ENCODE measurements around the gene PCSK1.

The PCSK1 gene

DNA sequence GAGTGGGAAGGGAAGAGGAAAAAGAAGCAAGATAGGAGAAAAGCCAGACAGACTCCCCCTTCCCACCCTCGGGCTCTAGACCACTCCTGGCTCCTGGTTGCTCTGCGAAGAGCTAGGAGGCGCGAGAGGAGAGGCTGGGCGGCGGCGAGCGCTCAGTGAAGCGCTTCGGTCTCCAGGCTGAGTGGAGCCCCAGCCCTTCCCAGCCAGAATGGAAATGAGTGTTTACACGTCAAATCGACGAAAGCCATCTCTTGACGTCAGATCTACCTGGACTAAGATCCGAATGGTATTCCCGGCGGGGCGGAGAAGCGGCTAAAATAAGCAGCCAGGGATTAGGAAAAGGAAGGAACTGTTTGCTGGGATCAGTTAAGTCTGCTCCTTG, at the start of gene PCSK1:
Gene PCSK1, minus strand, starts transcription at position 183 of the 382 bp plus-strand sequence. CDS start 206 bp downstream, outside the sequence.
- peak; percentile 28 to 34 for DNase-seq

DNA sequence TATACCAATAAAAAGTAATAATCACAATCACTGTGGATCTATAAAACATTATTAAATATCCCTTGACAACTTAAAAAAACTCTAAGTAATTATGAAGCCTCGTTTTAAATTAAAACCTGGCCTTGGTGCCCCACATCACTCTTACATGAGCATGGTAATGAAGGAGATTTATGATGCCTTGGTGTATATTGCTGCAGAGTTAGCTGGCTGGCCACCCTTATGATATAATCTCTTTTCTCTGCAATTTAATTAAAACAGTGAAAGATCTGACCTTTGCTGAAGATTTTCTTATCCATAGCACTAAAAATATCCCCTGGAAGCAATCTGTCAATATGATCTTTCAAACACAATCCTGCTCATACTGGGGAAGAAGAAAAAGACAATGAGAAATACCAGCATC, 48.8 kb upstream of the PCSK1 start:
- DNase-seq, result no peak

DNA sequence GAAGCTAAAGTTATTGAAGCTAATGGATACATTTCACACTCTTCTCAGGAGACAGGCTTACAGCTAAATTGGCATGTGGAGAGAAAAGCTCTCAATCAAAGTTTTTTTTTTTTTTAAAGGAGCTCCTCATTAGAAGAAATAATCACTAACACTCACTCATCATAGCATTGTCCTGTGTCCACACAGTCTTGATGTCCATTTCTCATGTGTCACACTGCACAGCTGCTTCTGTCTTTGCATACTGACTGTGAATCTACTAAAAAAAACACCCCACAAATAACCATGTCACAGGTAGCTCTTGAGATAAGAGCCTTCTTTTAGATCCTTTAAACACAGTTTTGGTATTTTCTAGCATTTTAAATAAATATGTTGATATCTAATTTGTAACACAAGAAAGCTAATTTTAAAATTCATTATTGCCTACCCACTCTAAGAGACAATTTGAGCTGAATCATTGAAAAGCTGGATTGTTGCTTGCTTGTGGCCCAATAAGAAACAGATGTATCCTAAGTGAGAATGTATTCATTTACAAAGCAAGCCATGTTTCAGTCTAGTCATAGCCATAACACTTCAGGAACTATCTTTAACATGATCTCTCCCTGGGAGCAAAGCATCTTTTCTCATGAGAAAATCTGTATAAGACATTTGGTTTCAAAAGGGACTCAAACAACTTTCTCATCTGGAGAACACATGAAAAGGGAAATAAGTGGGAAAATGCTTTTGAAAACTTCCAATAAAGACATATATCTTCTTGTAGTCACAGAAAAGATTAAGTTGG, 48.1 kb upstream of the PCSK1 start:
- DNase-seq, result no peak

DNA sequence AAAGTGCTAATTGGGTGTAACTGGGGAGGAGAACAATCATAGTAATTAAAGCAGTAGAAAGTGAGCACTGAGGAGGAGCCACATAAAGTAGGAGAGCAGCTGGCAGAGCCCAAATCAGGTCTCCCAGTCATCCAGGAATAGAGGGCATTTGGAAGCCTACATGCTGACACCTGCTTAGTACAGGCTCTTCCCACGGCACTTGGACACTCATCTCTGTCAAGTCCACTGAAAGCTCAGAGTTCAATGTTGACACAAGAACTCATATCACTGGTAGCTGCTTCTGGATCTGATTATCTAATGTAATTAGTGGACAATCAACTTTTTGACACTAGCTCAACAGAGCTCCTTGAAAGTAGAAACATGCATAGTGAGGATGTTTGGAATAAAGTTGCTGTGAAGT, 45.9 kb upstream of the PCSK1 start:
- DNase-seq, result no peak

DNA sequence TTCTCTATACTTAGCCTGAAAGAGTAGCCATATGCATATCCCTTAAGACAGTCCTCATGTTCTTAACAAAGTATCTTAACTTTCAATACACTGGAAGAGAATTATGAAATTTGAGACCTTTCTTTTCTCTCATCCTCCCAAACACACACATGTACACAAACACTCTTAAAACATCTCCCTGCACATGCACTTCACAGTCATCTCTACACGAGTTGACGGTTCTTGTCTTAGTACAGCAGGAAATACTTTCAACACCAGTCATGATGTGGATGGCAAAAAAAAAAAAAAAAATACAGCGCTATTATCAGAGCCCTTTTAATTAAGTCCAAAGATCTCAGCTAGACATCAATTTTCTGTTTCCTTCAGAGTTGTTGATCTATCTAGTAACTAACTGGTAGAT, 43.6 kb upstream of the PCSK1 start:
- DNase-seq, result no peak

DNA sequence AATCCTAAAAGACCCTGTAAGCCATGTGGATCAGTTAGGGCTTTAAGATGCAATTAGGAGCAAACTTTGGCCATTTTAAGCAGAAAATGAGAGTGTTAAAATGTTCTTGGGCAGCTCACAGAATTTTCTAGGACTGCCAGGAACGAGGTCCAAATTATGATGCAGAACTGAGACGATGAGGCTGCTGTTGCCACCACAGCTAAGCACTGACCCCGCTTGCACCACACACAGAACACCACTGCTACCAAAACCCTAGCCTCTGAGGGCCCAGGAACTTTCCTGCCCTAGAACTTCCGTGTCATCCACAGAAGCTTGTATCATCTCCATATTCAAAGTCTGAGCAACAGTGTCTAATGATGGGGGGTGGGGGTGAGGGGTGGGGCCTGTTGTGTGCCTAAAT, 41.0 kb upstream of the PCSK1 start:
- DNase-seq, result no peak

DNA sequence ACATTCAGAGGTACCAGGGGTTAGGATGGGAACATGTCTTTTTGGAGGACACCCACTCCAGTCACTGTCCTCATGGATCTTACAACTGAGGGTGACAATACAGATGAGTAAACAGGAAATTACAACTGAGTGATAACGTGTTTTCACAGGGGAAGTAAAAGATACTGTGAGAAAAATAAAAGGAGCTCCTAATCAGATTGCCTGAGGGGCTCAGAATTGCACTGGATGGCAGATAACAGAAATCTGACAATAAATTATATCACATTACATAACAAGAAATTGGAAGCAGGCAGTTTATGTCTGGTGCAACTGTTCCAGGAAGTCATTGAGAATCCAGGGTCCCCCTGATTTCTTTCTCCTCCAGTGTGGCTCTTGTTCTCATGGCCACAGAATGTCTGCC, 40.1 kb upstream of the PCSK1 start:
- DNase-seq, result no peak

DNA sequence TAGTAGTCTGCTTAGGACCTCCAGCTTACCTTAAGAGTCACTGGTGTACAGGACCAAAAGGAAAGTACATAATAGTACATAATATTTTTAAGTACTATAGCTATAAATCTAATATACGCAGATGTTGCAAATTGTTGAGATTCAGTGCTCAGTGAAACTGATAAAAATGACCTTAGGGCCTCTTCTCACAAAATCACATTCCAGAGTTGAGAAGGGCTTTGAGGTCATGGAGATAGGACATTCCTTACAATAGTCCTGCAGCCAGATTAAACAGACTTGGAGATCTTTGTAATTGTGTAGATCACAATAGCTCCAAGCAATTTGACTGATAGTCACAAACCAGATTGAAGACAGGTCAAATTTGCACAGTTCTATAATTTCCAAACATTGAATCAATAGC, 37.7 kb upstream of the PCSK1 start:
- DNase-seq, result no peak

DNA sequence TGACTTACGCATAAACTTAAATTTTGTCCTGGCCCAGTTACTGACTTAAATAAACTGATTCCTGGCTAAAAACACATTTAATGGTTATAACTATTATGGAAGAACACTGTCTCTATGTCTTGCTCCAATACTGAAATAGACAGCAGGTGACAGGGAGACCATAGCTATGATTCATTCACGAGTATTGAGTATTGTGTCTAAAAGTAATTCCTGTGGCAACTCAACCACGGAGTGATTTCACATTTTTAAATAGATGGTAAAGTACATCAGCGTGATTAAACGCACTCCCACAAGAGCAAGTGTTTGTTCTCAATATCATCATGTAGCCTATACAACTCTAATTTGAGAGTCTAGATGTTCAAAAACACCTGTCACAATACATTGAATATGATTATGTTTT, 35.9 kb upstream of the PCSK1 start:
- DNase-seq, result no peak

DNA sequence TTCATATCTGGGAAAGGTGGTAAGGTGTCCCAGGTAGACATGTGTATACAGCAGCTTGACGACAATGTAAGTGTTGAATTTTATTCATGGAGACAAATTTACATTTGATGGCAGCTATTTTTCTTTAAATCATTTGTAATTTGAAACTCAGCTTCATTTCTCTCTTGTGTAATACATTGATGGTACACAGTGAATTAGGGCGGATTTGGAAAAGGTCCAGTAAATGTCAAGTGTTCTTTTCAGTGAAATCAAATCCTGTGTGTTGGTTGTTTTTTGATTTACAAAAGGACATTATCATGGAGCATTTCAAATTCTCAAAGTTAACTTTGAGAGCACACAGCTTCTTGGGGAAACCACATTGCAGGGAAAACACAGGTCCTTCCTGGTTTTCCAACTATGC, 30.0 kb upstream of the PCSK1 start:
- no peak for DNase-seq

DNA sequence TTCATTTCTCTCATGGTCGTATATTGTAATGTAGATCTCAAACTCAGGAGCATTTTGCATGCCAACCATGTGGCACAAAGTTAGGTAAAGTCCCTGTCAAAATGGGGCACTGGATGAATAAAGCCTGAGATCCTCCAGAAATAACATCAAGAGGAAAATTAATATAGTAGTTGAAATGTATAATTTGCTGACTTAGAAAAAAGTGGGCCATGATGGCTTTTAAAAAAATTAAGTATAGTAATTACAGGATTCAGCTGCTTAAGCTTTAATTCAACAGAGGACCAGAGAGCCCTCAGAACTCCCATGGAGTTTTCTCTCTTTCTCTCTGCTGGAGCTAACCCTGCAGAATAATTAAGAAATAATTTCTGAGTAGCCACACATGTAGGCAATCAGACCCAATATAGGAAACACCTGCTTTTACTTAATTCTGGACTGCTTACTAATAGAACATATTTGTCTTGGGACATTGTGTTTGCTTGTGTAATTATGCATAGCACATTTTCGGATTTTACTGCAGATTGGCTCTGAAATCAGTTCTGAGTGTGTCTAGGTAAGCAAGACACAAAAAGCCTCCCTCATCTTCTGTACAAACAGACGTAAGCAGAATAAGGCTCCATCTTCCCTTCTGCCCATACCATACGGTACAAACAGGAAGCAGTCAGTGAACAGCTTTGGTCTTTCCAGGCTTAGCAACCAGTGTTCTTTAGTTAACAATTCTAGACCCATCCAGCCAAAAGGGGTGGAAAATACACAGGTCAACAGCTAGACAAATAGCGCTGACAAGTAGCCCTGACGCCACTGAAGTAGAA, 26.5 kb upstream of the PCSK1 start:
- DNase-seq, result peak; percentile 25 to 32

DNA sequence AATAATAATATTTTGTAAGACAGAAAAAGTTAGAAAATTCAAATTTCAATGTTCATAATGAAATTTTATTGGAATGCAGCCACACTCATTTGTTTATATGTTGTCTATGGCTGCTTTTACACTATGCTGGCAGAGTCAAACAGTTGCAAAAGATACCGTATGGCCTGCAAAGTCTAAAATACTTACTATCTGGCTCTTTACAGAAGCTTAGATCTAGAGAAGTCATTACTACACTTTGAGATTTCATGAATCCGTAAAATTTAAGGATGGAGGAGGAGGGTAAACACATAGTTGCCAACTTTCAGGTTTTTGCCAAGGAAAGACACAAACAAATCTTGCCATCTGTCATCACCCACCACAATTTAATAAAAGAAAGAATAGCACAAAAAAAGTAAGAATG, 25.1 kb upstream of the PCSK1 start:
- no peak for DNase-seq

DNA sequence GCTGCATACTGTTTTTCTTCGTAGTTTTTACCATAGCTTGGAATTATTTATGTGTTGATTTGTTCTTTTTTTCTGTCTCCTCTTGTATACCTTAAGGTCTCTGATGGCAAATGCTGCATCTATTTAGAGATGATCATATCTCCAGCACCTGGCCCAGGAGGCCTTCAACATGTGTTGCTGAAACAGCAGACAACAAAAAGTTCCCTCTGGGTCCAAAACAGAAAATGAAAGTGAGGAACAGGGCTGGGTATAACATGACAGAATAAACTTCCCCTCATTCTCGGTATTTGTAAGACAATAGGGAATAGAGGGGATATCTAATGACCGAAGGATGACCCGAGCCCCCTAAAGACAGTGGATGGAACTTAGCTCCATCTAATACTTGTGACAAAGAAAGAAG, 22.7 kb upstream of the PCSK1 start:
- DNase-seq, result no peak

DNA sequence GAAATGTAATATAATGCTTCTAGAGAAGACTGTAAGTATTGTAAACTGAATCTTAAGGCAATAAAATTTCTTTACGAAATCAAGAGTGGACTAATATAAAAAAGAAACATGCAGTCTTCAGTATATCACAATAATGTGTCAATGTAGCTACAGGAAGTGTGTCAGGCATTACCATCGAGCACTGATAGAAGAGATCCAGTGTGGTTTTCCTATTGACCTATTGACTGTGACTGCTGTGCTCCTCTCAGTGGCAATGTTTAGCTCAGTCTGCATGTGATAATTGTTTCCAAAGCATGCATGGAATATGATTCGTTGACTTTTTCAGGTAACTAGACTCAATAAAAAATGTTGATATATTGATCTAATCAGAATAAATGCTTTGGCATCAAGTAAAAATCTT, 20.3 kb upstream of the PCSK1 start:
- DNase-seq, result no peak

DNA sequence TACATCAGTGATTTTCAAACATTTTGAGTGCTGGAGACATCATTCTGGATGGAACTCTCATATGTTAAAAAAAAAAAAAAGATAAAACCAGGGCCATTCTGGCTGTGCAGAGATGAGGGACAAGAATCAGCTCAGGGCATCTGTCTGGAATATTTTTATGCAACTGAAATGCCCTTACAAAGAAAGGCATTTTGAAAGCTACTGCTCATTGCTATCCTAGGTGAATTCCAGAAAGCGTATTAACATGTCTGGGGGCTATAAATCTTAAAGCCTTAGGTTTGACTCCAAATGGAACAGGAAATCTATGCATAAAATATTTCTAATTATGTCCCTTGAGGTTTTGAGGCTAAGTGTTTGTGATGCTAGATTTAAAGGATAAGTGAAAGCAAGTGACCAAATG, 14.9 kb upstream of the PCSK1 start:
- DNase-seq, result no peak

DNA sequence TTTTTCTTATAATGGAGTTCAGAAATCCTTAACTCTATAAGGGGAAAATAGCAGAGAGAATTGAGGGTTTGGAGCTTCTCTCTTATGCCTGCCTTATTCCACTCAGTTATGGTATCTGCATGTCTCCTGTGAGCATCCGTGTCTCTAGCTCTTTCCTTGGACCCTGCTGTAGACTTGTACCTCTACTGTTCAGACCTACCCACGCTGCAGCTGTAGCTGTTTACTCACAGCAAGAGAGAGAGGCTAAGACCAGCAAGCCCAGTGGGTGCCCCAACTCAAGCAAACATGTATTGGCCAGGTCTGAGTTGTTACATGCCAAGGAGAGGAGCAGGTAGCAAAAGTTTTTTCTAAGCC, 7.1 kb upstream of the PCSK1 start:
- no peak for DNase-seq

DNA sequence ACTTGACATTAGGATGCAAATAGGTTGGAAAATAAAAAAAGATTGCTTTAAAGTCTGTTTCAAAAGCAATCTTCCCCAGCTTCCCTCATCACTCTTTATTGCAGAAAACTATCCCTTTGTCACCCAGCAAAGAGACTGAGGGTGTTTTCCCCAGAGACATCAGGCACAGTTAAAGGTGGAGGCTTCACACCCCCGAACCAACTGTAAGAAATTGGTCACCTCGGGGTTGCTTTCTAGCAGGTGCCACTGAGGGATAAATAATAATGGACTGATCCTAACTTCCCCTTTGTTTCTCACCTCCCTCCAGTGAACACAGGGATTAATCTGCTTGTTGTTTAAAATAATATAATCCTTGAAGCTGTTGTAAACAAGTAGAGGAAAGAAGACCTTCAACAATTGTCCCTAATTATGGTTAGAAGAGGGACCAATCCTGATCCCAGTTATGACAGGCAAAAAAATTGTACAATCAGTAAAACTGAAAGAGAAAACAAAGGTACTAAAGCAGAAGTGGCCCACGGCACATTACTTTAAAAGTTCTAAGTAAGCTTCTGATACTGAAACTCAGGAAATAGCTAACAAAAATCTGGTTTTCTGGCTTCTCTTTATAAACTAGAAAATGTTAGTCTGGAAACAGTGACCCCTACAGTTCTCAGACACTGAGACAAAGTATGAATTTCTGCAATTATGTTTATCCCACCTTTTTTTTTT, 6.6 kb upstream of the PCSK1 start:
- no peak for DNase-seq

DNA sequence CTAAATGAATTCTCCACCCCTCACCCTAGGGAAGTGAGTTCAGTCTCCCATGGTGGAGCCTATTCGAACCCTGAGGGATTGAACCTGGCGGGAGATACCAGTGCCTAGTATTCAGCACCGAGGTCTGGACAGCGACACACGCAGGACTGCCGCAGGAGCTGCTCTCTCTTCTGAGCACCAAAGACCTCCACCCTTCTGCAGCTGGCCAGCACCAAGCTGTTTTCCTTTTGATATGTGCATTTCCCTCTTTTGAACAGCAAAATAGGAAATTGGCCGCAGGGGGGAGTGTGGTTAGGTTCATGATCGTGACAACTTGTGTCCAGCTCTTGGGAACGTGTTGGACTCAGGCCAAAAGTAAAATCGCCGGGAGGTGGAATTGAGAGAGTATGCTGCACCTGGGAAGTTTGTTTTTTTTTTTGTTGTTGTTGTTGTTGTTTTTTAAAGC, 1.2 kb upstream of the PCSK1 start:
- DNase-seq, result peak; percentile 42 to 66

DNA sequence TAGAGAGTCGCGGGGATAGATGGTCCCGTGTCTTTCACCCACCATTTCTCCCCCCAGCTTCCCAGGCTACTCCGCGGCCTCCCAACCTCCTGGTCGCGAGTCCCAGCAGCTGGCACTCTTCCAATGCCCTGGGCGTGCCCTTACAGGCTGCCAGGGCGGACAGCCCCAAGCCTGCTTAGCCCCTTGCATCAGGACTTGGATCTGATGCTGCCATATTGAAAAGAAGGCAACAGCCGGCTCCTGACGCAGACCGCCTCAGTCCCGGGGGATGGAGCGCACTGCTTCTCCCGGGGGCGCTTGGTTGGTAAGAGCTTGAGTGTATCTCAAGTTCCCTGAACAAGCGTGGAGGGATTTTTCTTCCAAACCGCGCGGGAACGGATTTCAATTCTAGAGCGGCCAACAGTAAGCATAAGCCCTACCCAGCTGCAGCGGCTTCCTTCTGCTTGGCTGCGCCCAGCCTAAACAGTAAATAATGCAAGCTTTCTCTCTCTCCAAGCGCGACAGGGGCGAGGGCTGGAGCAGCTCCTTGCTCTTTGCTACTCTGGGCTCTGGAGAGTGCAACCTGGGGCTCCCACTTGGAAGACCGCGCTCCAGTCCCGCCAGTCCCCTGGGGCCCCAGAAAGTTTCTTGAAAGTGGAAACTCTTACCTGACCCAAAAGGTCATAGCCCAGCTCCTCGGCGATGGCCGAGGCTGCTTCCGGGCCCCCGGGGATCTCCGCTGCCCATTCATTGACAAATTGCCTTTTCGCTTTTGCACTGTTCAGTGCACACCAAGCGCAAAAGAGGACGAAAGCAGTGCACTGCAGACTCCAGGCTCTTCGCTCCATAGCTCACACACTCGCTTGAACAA, 607 bp downstream of the PCSK1 start:
- DNase-seq, result peak in 1 of 2 experiments; percentile 14

DNA sequence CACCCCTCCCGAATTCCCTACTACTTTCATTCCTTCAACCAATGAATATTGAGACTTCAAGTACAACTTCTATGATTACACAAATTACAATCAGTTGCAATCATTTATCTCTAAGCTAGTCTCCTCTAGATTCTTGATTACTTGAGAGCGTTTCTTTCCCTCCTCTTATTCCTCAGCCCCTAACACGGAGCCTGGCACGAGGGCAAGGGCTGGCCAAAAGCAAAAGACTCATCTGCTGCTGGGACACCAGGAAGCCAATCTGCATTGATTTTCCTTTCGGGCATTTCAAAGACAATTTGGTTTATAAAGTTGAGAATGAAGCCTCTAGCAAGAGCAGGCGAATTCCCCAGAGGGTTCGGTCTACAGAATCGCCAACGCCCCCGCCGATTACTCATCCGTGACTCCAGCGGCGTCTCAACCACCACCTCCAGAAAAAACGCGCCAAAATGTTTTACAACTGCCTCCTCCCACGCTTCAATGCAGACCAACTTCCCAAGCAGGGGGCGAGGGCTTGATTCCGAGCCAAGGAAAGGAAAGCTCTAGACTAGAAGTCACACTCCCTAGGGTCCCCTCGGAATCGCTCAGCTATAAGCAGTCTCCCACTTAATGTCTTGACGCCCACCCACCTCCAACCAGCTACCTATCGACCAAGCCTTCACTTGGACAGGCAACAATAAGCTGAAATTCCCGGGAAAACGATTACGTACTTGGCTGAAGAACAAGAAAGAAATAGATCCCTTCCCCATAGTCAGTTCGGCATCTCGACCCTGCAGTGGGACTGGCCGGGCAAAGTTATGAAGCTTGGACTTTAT, 1.5 kb downstream of the PCSK1 start:
- no peak for DNase-seq

DNA sequence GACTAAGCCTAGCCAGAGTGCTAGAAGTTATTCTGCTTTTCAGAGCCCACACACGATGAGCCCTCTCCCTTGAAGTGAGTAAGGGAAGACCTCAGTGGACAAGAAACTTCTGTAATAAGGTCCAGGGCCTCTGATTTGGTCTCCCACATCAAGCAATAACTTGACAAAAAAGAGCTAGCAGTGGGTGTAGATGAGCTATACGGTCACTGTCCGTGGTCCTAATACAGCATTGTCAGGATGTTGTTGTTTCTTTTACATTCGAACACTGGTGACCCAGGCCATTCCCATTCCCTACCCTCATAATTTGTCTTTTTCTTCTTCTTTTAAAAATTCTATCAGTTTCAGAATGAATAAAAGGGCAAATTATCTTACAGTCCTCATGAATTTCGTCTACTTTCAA, 5.2 kb downstream of the PCSK1 start:
- DNase-seq, result no peak

DNA sequence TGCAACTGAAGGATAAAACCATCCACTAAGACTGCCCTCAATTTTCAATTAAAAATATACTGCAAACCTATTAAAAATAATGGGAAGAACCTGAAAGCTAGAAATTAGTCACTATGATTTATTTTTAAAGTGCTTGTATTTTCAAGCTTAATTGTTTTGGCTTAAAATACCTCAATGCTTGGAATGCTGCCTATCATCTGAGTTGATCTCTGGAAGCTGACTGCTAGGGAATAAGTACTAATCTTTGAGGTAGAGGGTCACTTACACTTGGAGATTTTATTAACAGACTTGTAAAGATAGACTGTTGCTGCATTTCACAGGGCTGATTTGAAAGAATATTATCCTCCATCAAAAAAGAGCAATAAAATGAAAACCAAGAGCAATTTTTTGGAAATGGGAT, 6.2 kb downstream of the PCSK1 start:
- DNase-seq, result no peak
